ENCODE measurements around the gene MAP4K4.

- TF ChIP-seq ATF3 (CRISPR knock-in tag; IDR thresholded peaks at IDR 0.05) (no peak), POLR2A (IDR thresholded peaks at IDR 0.05; ENCODE audit: insufficient read depth in 1 of 2, low read depth in 2 of 2, low read length in 2 of 2) (no peak), RFX5 (IDR thresholded peaks at IDR 0.05; ENCODE audit: low read depth, low read length) (no peak), DDIT3 (CRISPR knock-in tag; IDR thresholded peaks at IDR 0.05) (no peak), MYC (CRISPR knock-in tag; IDR thresholded peaks at IDR 0.05; ENCODE audit: borderline replicate concordance) (no peak)
Measured at GRCh38 chr2:101816598-101816997, 119.1 kb downstream of the MAP4K4 start.
